K562 (cell line): ENCODE data around the gene DENND1A. TPM values are rescaled to one million over a fixed set of nuclear protein-coding genes. Genes with fewer than 3 reads are reported as not detected.
A peak's percentile ranks its signal among the peaks of the same experiment; 100 is the strongest.

Source experiments
- ATAC-seq: fragments of 200-7000 bp; cut with Tn5 transposase; 3 replicates; pipeline ENCODE4 v1.9.1; 2020; ENCODE audit warnings: moderate library complexity
- BruUV-seq: library from RNA; stranded (reverse); fragments of 400-500 nt; replicated peaks from 2 replicates; lab custom pipeline; 2021; lab: Mats Ljungman, UMichigan
- CTCF ChIA-PET: fragments of 300-600 bp; formaldehyde crosslinking; extraction: SDS; loops from one replicate; lab custom pipeline; 2021; ENCODE audit warnings: low intra/inter-chr PET ratio; lab: Yijun Ruan, JAX
- POLR2A ChIA-PET: fragments of 300-600, 350-650 bp; sonication (Branson Sonifier 250); formaldehyde crosslinking; extraction: SDS; loops from one replicate; lab custom pipeline; 2021; ENCODE audit warnings: antibody characterized with exemption, inconsistent platforms; lab: Yijun Ruan, JAX
- DNase-seq, 4 experiments: peaks; one replicate each; pipeline versions ENCODE4 v3.0.0 to v3.0.0-alpha.2; 2011 to 2018; ENCODE audit warnings: low spot score in 3 of 4, mixed read lengths in 3 of 4; ENCODE audit errors: extremely low read depth in 1 of 4
- FAIRE-seq: peaks from 2 replicates; lab custom pipeline; 2011; peaks lifted over from hg19 to GRCh38; lab: Jason Lieb, UNC
- H2AFZ ChIP-seq: 2 replicates; pipeline ENCODE4 v1.6.0; 2011; ENCODE audit warnings: low read depth, low read length, control low read depth, inconsistent platforms
- H3K27ac ChIP-seq: fragments of 200-600 bp; 3 replicates; pipeline ENCODE4 v1.8.0; 2011; ENCODE audit warnings: low read depth, mild to moderate bottlenecking, control low read depth, inconsistent platforms, low read length, moderate library complexity, mixed read lengths; ENCODE audit errors: extremely low read depth
- H3K27me3 ChIP-seq, 2 experiments: fragments of 300-600 bp in 1 of 2; 2 replicates in 1 of 2; 3 replicates in 1 of 2; pipeline versions ENCODE4 v1.6.0 to v1.8.0; 2011; ENCODE audit warnings: inconsistent platforms in 2 of 2, low read length in 2 of 2, mild to moderate bottlenecking in 1 of 2, mixed read lengths in 1 of 2, moderate library complexity in 1 of 2; ENCODE audit not compliant: control insufficient read depth in 2 of 2, insufficient read depth in 2 of 2
- H3K36me3 ChIP-seq: fragments of 300-600 bp; 3 replicates; pipeline ENCODE4 v1.8.0; 2011; ENCODE audit warnings: mild to moderate bottlenecking, low read length, inconsistent platforms; ENCODE audit not compliant: control insufficient read depth, insufficient read depth
- H3K4me1 ChIP-seq, 2 experiments: fragments of 200-600 bp in 1 of 2; replicated peaks in 1 of 2; 2 replicates in 1 of 2; 3 replicates in 1 of 2; pipeline versions ENCODE4 v1.5.1 to v1.8.0; 2011; ENCODE audit warnings: inconsistent platforms in 2 of 2, low read length in 2 of 2, mild to moderate bottlenecking in 1 of 2, mixed read lengths in 1 of 2, moderate library complexity in 1 of 2; ENCODE audit not compliant: control insufficient read depth in 2 of 2, insufficient read depth in 2 of 2
- H3K4me2 ChIP-seq: 2 replicates; pipeline ENCODE4 v1.6.1; 2011; ENCODE audit warnings: low read length, control low read depth, inconsistent platforms, mixed read lengths; ENCODE audit not compliant: insufficient read depth
- H3K4me3 ChIP-seq: fragments of 200-600 bp; sonication (generic), shearing (Covaris generic); 2 replicates; pipeline ENCODE4 v1.5.1; 2016; ENCODE audit warnings: control low read depth, inconsistent platforms
- H3K79me2 ChIP-seq: fragments of 200-600 bp; 3 replicates; pipeline ENCODE4 v1.8.0; 2011; ENCODE audit warnings: low read length, inconsistent platforms; ENCODE audit not compliant: control insufficient read depth, insufficient read depth
- H3K9ac ChIP-seq, 2 experiments: 2 replicates each; pipeline versions ENCODE4 v1.6.0 to v1.6.1; 2011; ENCODE audit warnings: low read depth in 2 of 2, low read length in 2 of 2, control low read depth in 1 of 2, inconsistent platforms in 1 of 2, mild to moderate bottlenecking in 1 of 2, mixed read lengths in 1 of 2; ENCODE audit not compliant: insufficient read depth in 1 of 2
- H3K9me1 ChIP-seq: one replicate; pipeline ENCODE4 v1.6.0; 2011; ENCODE audit warnings: inconsistent platforms, mild to moderate bottlenecking, low read length, moderate library complexity; ENCODE audit not compliant: control insufficient read depth, insufficient read depth
- H3K9me3 ChIP-seq: replicated peaks from 2 replicates; pipeline ENCODE4 v1.5.1; 2011; ENCODE audit warnings: low read depth, low read length, inconsistent platforms; ENCODE audit not compliant: control insufficient read depth, insufficient read depth
- H4K20me1 ChIP-seq: replicated peaks from 2 replicates; pipeline ENCODE4 v1.6.1; 2011; ENCODE audit warnings: low read length, inconsistent platforms, mixed read lengths; ENCODE audit not compliant: control insufficient read depth, insufficient read depth
- HDAC8 ChIP-seq: fragments of 450-650 bp; IDR thresholded peaks from 2 replicates; pipeline ENCODE4 v1.6.1; 2016; ENCODE audit warnings: mild to moderate bottlenecking, missing genetic modification characterization, moderate library complexity, missing compliant biosample characterization
- HOXB6 ChIP-seq: fragments of 250-450 bp; sonication (Bioruptor Pico); IDR thresholded peaks from 2 replicates; pipeline ENCODE4 v1.5.1; 2022; ENCODE audit warnings: mild to moderate bottlenecking, borderline replicate concordance
- TARDBP ChIP-seq: fragments of 450-650 bp; IDR thresholded peaks from 2 replicates; pipeline ENCODE4 v1.6.1; 2016
- ZNF609 ChIP-seq: sonication (generic); formaldehyde crosslinking; IDR thresholded peaks from 2 replicates; pipeline ENCODE4 v1.8.1; 2023; ENCODE audit warnings: missing genetic modification reagents, mild to moderate bottlenecking, borderline replicate concordance
- WGBS: fragments of 100-300 bp; shearing (Covaris generic); methylation state at CpG from one replicate; pipeline ENCODE4 v1.1.6; 2016; ENCODE audit warnings: low coverage, mixed read lengths; ENCODE audit not compliant: insufficient coverage; ENCODE audit errors: missing lambda C conversion rate; 5-methylcytosine and 5-hydroxymethylcytosine counted together
- in situ Hi-C: fragments of 300-500 bp; cut with MboI; formaldehyde crosslinking; loops from 4 replicates; pipeline ENCODE4 v1.15.0; 2018; ENCODE audit warnings: inconsistent platforms, mixed read lengths
- intact Hi-C: fragments of 100-400 bp; cut with micrococcal nuclease; formaldehyde crosslinking; loops from 2 replicates; pipeline ENCODE4 v1.14.2; 2022
- polyA plus RNA-seq, 8 experiments: library from polyadenylated mRNA; depleted of rRNA in 4 of 8; stranded (reverse) in 5 of 8; unstranded in 3 of 8; fragments of >200 nt; fragmentation: Nextera tagmentation in 2 of 8; fragmentation: Illumina TruSeq in 1 of 8; extraction: Ambion mirVana in 2 of 8; extraction: Trizol in 1 of 8; gene quantifications; 2 replicates each; pipeline versions ENCODE4 v1.2.1 to v1.2.3, GENCODE V29; 2011 to 2014; ENCODE audit warnings: inconsistent platforms in 1 of 8, missing spikeins in 1 of 8
- total RNA-seq, 7 experiments: library from RNA; depleted of rRNA in 6 of 7; stranded (reverse); fragments of >200 nt in 6 of 7; fragmentation: Illumina TruSeq in 2 of 7; extraction: Trizol in 2 of 7; gene quantifications; 2 replicates each; pipeline versions ENCODE4 v1.2.1 to v1.2.3, GENCODE V29; 2011 to 2021; ENCODE audit warnings: low replicate concordance in 1 of 7

The DENND1A gene
- total and polyA plus RNA-seq, 9 of the 15 experiments (the other 6 are each of a cell fraction or from before 2014, with no cell fraction given), result 7.6 to 29.5 (median 15.7) TPM

DNA sequence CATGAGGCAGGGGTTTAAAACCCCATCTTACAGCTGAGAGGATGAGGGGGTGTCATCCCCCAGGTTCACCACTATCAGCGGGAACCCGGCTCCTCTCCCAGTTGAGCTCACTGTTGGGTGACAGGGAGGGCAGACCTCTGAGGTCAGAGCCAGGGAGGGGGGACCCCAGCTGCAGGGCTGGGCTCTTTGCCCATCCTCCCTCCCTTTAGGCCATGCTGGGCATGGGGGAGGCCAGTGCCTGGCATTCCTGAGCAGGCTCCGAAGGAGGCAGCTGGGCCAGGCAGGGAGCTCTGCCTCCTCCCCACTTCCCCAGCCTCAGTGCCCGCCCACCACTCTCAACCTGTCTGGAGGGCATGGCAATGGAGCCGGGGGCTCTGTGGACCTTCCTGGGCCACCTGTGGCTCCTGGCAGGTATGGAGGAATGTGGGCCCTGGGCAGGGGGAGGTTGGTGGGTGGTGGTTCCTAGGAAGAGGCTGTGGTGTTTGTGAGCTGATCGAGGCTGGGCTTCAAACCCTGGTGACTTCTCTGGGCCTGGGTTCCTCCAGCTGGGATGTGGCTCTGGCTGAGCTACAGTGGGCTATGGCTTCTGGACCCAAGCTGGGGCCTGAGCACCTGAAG lies 561.3 kb downstream of the DENND1A start (continued):
- no peak for TF ChIP-seq ZNF609 (CRISPR knock-in tag)
- no peak for TF ChIP-seq TARDBP

DNA sequence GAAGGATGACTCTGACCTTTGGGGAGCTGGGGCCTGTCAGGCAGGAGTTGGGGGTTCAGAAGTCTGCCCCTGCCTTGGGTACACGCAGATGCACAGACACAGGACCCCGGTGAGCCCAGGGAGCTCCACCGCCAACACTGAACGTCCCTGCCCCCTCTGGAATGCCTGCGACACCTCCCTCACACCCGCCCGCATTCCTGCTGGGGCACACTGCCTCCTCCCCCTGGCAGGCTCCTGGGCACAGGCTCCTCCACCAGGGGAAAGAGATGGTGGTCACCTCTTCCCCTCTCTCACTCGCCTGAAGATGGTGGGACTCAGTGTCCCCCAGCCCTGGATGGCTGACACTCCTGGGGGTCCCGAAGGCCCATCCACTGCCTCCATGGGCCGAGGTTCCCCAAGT lies 561.9 kb downstream of the DENND1A start:
- no peak for ATAC-seq
- no peak for FAIRE-seq
- H2AFZ ChIP-seq, result no peak overlapping the region
- H3K9ac ChIP-seq, result peak overlapping the region in 1 of 2 experiments; percentile 33; a peak in 2 of 4 replicates
- H3K27me3 ChIP-seq, result no peaks in the 10 kb centered on the region
- H3K9me3 ChIP-seq, result no peaks in the 10 kb centered on the region
- BruUV-seq, result no TSS peak
- no peaks in the 10 kb centered on the region; the same call in 1 of the 2 replicates for H4K20me1 ChIP-seq
- H3K9me1 ChIP-seq, result no peaks in the 10 kb centered on the region
- H3K79me2 ChIP-seq, result no peaks in the 10 kb centered on the region
- POLR2A ChIA-PET, result interaction anchor here (2.2 kb wide), 1 partner anchor 8 kb away, joined by 5 read pairs; no protein-coding TSS in a partner anchor
- TF ChIP-seq HDAC8 (tag) (no peak), HOXB6 (CRISPR knock-in tag) (no peak)
- H3K36me3 ChIP-seq, result no peaks in the 10 kb centered on the region
- DNase-seq, result no peak
- WGBS, result 56% methylated on average over 9 of the region's 10 CpGs
- no peak overlapping the region for H3K4me3 ChIP-seq
- CTCF ChIA-PET, result no interaction called here
- H3K4me1 ChIP-seq, result peaks cover 0 to 59% of the 10 kb centered on the region in 2 experiments; a peak in 3 of 5 replicates
- H3K4me2 ChIP-seq, result no peak overlapping the region
- in situ Hi-C loops (no loop called here), intact Hi-C loops (no loop called here)
- H3K27ac ChIP-seq, result no peak overlapping the region
